ENCODE measurements around the gene MCM3AP.
"Not testable (repeated sequence)": the region's sequence is repeated elsewhere in the genome, so short reads cannot be mapped to it uniquely, and the experiment has no call there.

Gene MCM3AP

GRCh38 chr21:46200877-46201803 lies 84.3 kb downstream of the MCM3AP start:
- not testable (repeated sequence) for H3K4me3 Mint-ChIP-seq; ATAC-seq (replicated peaks); H3K9me3 Mint-ChIP-seq; H3K27me3 Mint-ChIP-seq; H3K4me1 Mint-ChIP-seq (ENCODE audit: low read depth in 2 of 2); DNase-seq
- Mint-ChIP-seq H3K36me3 (ENCODE audit: insufficient read depth) (peaks cover 47% of the 10 kb centered on the region), H3K27ac (peak overlapping the region in 1 of 2 donors; percentile 1)

- H3K27ac Mint-ChIP-seq: no peak overlapping the region
These were observed 85.7 kb downstream of the MCM3AP start for GRCh38 chr21:46199436-46200373.

GRCh38 chr21:46196733-46197132 lies 88.7 kb downstream of the MCM3AP start:
- Mint-ChIP-seq H3K27ac (no peak overlapping the region), H3K27me3 (no peaks in the 10 kb centered on the region), H3K9me3 (no peaks in the 10 kb centered on the region), H3K4me1 (ENCODE audit: low read depth in 2 of 2) (peaks cover 0 to 6% of the 10 kb centered on the region in 2 donors), H3K36me3 (ENCODE audit: insufficient read depth) (peaks cover 38% of the 10 kb centered on the region), H3K4me3 (no peak overlapping the region)
- ATAC-seq (replicated peaks) (no peak), DNase-seq (no peak)

More at GRCh38 chr21:46199436-46200373, 85.7 kb downstream of the MCM3AP start:
- H3K36me3 Mint-ChIP-seq (ENCODE audit: insufficient read depth): peaks cover 46% of the 10 kb centered on the region
- no peaks in the 10 kb centered on the region for H3K9me3 Mint-ChIP-seq
- H3K27me3 Mint-ChIP-seq: no peaks in the 10 kb centered on the region
- peaks cover 0 to 6% of the 10 kb centered on the region in 2 donors for H3K4me1 Mint-ChIP-seq (ENCODE audit: low read depth in 2 of 2)
- no peak overlapping the region for H3K4me3 Mint-ChIP-seq
- DNase-seq (no peak), ATAC-seq (replicated peaks) (no peak)

- Mint-ChIP-seq H3K9me3 (no peaks in the 10 kb centered on the region), H3K4me3 (no peak overlapping the region), H3K36me3 (ENCODE audit: insufficient read depth) (peaks cover 38% of the 10 kb centered on the region), H3K27ac (no peak overlapping the region), H3K4me1 (ENCODE audit: low read depth in 2 of 2) (peaks cover 0 to 6% of the 10 kb centered on the region in 2 donors), H3K27me3 (no peaks in the 10 kb centered on the region)
- DNase-seq: no peak
- ATAC-seq (replicated peaks): no peak
These were observed 89.7 kb downstream of the MCM3AP start for GRCh38 chr21:46195595-46196195.

- Mint-ChIP-seq H3K9me3 (no peaks in the 10 kb centered on the region), H3K36me3 (ENCODE audit: insufficient read depth) (peaks cover 34% of the 10 kb centered on the region), H3K27ac (no peak overlapping the region), H3K4me3 (no peak overlapping the region), H3K27me3 (no peaks in the 10 kb centered on the region), H3K4me1 (ENCODE audit: low read depth in 2 of 2) (peaks cover 0 to 4% of the 10 kb centered on the region in 2 donors)
- ATAC-seq (replicated peaks) (no peak), DNase-seq (no peak)
These were observed 90.8 kb downstream of the MCM3AP start for GRCh38 chr21:46194374-46195334.

GRCh38 chr21:46193829-46194373 lies 91.5 kb downstream of the MCM3AP start:
- H3K4me3 Mint-ChIP-seq: no peak overlapping the region
- no peaks in the 10 kb centered on the region for H3K9me3 Mint-ChIP-seq
- peaks cover 27% of the 10 kb centered on the region for H3K36me3 Mint-ChIP-seq (ENCODE audit: insufficient read depth)
- ATAC-seq (replicated peaks): no peak
- no peak overlapping the region for H3K27ac Mint-ChIP-seq
- DNase-seq: no peak
- no peaks in the 10 kb centered on the region for H3K27me3 Mint-ChIP-seq
- no peaks in the 10 kb centered on the region for H3K4me1 Mint-ChIP-seq (ENCODE audit: low read depth in 2 of 2)

- no peak overlapping the region for H3K27ac Mint-ChIP-seq
- H3K36me3 Mint-ChIP-seq (ENCODE audit: insufficient read depth): peaks cover 19% of the 10 kb centered on the region
- ATAC-seq (replicated peaks) (no peak), DNase-seq (no peak)
- H3K9me3 Mint-ChIP-seq: no peaks in the 10 kb centered on the region
- H3K27me3 Mint-ChIP-seq: no peaks in the 10 kb centered on the region
- no peaks in the 10 kb centered on the region for H3K4me1 Mint-ChIP-seq (ENCODE audit: low read depth in 2 of 2)
- H3K4me3 Mint-ChIP-seq: no peak overlapping the region
These were observed 93.5 kb downstream of the MCM3AP start for GRCh38 chr21:46191686-46192575.

GRCh38 chr21:46191257-46191685 lies 94.1 kb downstream of the MCM3AP start:
- H3K9me3 Mint-ChIP-seq: no peaks in the 10 kb centered on the region
- DNase-seq: no peak
- no peak overlapping the region for H3K27ac Mint-ChIP-seq
- H3K27me3 Mint-ChIP-seq: no peaks in the 10 kb centered on the region
- ATAC-seq (replicated peaks): no peak
- no peak overlapping the region for H3K4me3 Mint-ChIP-seq
- H3K4me1 Mint-ChIP-seq (ENCODE audit: low read depth in 2 of 2): no peaks in the 10 kb centered on the region
- H3K36me3 Mint-ChIP-seq (ENCODE audit: insufficient read depth): peaks cover 16% of the 10 kb centered on the region

- DNase-seq: no peak
- no peaks in the 10 kb centered on the region for H3K4me1 Mint-ChIP-seq (ENCODE audit: low read depth in 2 of 2)
- H3K4me3 Mint-ChIP-seq: no peak overlapping the region
These were observed 94.8 kb downstream of the MCM3AP start for GRCh38 chr21:46190491-46191131.

GRCh38 chr21:46189959-46190490 lies 95.4 kb downstream of the MCM3AP start:
- no peak for DNase-seq
- Mint-ChIP-seq H3K27ac (no peak overlapping the region), H3K36me3 (ENCODE audit: insufficient read depth) (peaks cover 12% of the 10 kb centered on the region), H3K4me3 (no peak overlapping the region), H3K9me3 (no peaks in the 10 kb centered on the region), H3K27me3 (no peaks in the 10 kb centered on the region), H3K4me1 (ENCODE audit: low read depth in 2 of 2) (peaks cover 0 to 2% of the 10 kb centered on the region in 2 donors)
- ATAC-seq (replicated peaks): no peak

More at GRCh38 chr21:46190491-46191131, 94.8 kb downstream of the MCM3AP start:
- peaks cover 13% of the 10 kb centered on the region for H3K36me3 Mint-ChIP-seq (ENCODE audit: insufficient read depth)
- ATAC-seq (replicated peaks): no peak
- no peaks in the 10 kb centered on the region for H3K9me3 Mint-ChIP-seq
- no peaks in the 10 kb centered on the region for H3K27me3 Mint-ChIP-seq
- H3K27ac Mint-ChIP-seq: no peak overlapping the region
